ENCODE measurements around the gene SLAMF7.

SLAMF7 gene

DNA sequence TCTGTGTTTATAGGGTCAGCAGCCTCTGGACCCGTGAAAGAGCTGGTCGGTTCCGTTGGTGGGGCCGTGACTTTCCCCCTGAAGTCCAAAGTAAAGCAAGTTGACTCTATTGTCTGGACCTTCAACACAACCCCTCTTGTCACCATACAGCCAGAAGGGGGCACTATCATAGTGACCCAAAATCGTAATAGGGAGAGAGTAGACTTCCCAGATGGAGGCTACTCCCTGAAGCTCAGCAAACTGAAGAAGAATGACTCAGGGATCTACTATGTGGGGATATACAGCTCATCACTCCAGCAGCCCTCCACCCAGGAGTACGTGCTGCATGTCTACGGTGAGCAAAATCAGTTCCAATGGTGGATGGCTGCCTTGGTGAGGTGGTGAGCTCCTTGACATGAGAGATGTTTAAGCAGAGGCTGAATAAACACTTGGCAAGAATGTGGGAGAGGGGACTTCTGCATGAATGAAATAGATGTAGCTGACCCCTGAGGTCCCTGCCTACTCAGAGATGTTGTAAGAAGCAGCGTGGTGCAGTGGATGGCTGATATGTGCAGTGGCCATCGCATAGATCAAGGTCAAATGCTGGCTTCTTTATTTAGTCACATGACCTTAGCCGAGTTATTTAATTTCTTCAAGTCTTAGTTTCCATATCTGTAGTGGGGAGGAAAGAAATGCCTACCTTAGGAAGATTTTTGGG lies 9.3 kb downstream of the SLAMF7 start:
- Histone ChIP-seq H3K9me3 (ENCODE audit: insufficient read depth, low read depth, low read length) (no peaks in the 10 kb centered on the region), H3K4me1 (ENCODE audit: insufficient read depth, low read length) (peaks cover 10% of the 10 kb centered on the region), H3K27ac (ENCODE audit: low read depth, low read length) (no peak overlapping the region), H3K9ac (ENCODE audit: low read depth, low read length) (no peak overlapping the region), H3K4me3 (ENCODE audit: low read length) (no peak overlapping the region), H3K27me3 (ENCODE audit: insufficient read depth, low read length) (no peaks in the 10 kb centered on the region), H3K36me3 (ENCODE audit: insufficient read depth, low read length) (no peaks in the 10 kb centered on the region)
- WGBS, result 96% methylated on average over 10 of the region's 10 CpGs

DNA sequence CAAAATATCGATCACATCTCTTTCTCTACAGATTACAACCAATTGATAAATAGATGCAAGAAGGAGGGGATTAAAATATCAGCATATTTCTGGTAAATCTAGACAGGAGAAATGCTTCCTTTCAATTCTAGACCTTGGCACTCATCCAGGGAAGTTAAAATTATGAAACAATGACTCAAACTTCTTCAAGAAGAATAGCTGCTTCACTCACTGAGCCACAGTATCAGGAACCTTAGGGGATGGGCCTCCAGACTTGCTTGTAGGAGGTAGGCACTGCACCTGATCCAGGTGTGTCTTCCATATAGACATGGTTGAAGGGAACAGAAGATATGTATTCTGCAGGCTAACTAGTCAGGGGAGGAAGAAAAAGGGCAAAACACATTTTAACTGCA lies 9.8 kb downstream of the SLAMF7 start:
- Histone ChIP-seq H3K9ac (ENCODE audit: low read depth, low read length) (no peak overlapping the region), H3K27ac (ENCODE audit: low read depth, low read length) (no peak overlapping the region), H3K4me3 (ENCODE audit: low read length) (no peak overlapping the region), H3K27me3 (ENCODE audit: insufficient read depth, low read length) (no peaks in the 10 kb centered on the region), H3K36me3 (ENCODE audit: insufficient read depth, low read length) (no peaks in the 10 kb centered on the region), H3K4me1 (ENCODE audit: insufficient read depth, low read length) (peaks cover 10% of the 10 kb centered on the region), H3K9me3 (ENCODE audit: insufficient read depth, low read depth, low read length) (no peaks in the 10 kb centered on the region)
- WGBS, result no CpG with 5 or more reads among the region's 1 CpG

DNA sequence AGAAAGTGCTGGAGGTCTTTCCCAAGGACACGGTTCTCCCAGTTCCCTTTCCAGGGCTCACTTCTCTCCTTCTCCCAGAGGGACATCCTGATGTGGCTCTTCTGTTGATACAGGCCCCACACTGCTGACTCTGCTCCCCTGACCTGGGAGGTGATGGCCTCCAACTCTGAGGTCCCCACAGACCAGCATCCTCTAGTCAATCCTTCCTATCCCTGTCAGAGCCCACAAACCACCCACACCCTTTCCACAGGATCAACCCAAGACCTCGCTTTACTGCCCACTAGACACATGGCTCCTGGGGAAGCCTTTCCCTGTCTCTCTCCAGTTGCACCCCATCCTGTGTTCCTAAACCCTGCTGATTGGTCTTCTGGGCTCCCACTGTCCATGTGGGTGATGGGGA lies 11.6 kb downstream of the SLAMF7 start:
- H3K4me3 ChIP-seq (ENCODE audit: low read length), result no peak overlapping the region
- H3K27me3 ChIP-seq (ENCODE audit: insufficient read depth, low read length), result no peaks in the 10 kb centered on the region
- no peak overlapping the region for H3K27ac ChIP-seq (ENCODE audit: low read depth, low read length)
- H3K4me1 ChIP-seq (ENCODE audit: insufficient read depth, low read length), result peaks cover 6% of the 10 kb centered on the region
- H3K9ac ChIP-seq (ENCODE audit: low read depth, low read length), result no peak overlapping the region
- H3K9me3 ChIP-seq (ENCODE audit: insufficient read depth, low read depth, low read length), result no peaks in the 10 kb centered on the region
- no peaks in the 10 kb centered on the region for H3K36me3 ChIP-seq (ENCODE audit: insufficient read depth, low read length)
- WGBS, result 86% methylated on average over 2 of the region's 2 CpGs

DNA sequence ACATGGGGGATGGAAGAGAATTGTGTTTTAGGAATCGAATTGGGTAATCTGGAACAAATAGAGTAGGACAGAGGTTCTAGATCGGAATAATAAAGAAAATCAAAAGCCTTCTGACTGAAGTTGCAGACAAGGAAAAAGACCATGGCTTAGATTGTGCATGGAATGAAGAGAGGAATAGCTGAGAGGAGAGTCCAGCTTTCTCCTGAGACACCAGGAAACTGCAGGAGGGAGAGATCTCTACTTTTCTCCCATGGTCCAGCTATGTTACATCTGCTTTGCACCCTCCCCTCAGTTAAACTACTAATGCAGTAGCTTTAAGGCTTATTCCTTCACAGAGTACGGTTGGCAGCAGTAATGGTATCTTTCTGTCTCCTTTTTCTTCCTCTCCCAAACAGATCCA lies 13.4 kb downstream of the SLAMF7 start:
- H3K36me3 ChIP-seq (ENCODE audit: insufficient read depth, low read length), result no peaks in the 10 kb centered on the region
- no peak overlapping the region for H3K27ac ChIP-seq (ENCODE audit: low read depth, low read length)
- no peaks in the 10 kb centered on the region for H3K27me3 ChIP-seq (ENCODE audit: insufficient read depth, low read length)
- H3K4me3 ChIP-seq (ENCODE audit: low read length), result no peak overlapping the region
- 91% methylated on average over 3 of the region's 3 CpGs for WGBS
- no peaks in the 10 kb centered on the region; the same call in 1 of the 2 replicates for H3K4me1 ChIP-seq (ENCODE audit: insufficient read depth, low read length)
- H3K9me3 ChIP-seq (ENCODE audit: insufficient read depth, low read depth, low read length), result no peaks in the 10 kb centered on the region
- H3K9ac ChIP-seq (ENCODE audit: low read depth, low read length), result no peak overlapping the region

DNA sequence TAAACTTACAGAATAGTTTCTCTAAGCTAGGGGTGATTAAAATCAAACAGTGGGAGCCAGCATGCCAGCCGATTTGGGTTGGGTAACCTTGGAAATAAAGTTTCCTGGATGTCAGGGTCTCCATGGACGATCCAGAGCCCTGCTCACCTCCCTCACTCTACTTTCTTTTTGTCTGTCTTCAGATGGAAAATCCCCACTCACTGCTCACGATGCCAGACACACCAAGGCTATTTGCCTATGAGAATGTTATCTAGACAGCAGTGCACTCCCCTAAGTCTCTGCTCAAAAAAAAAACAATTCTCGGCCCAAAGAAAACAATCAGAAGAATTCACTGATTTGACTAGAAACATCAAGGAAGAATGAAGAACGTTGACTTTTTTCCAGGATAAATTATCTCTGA lies 13.9 kb downstream of the SLAMF7 start:
- Histone ChIP-seq H3K27me3 (ENCODE audit: insufficient read depth, low read length) (no peaks in the 10 kb centered on the region), H3K9ac (ENCODE audit: low read depth, low read length) (no peak overlapping the region), H3K9me3 (ENCODE audit: insufficient read depth, low read depth, low read length) (no peaks in the 10 kb centered on the region), H3K36me3 (ENCODE audit: insufficient read depth, low read length) (no peaks in the 10 kb centered on the region), H3K27ac (ENCODE audit: low read depth, low read length) (no peak overlapping the region), H3K4me1 (ENCODE audit: insufficient read depth, low read length) (no peaks in the 10 kb centered on the region), H3K4me3 (ENCODE audit: low read length) (no peak overlapping the region)
- 86% methylated on average over 5 of the region's 5 CpGs for WGBS

DNA sequence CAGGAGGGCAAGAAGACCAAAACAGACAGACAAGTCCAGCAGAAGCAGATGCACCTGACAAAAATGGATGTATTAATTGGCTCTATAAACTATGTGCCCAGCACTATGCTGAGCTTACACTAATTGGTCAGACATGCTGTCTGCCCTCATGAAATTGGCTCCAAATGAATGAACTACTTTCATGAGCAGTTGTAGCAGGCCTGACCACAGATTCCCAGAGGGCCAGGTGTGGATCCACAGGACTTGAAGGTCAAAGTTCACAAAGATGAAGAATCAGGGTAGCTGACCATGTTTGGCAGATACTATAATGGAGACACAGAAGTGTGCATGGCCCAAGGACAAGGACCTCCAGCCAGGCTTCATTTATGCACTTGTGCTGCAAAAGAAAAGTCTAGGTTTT lies 14.5 kb downstream of the SLAMF7 start:
- Histone ChIP-seq H3K4me1 (ENCODE audit: insufficient read depth, low read length) (no peaks in the 10 kb centered on the region), H3K27me3 (ENCODE audit: insufficient read depth, low read length) (no peaks in the 10 kb centered on the region), H3K4me3 (ENCODE audit: low read length) (no peak overlapping the region)

DNA sequence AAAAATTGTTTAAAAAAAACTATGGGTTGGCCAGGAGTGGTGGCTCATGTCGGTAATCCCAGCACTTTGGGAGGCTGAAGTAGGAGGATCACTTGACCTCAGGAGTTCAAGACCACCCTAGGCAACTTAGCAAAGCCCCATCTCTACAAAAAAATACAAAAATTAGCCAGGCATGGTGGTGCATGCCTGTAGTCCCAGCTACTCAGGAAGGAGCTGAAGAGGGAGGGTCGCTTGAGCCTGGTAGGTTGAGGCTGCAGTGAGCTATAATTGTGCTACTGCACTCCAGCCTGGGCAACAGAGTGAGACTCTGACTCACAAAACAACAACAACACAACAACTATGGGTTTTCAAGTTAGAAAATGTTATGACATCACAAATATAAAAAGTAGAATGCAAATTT lies 16.4 kb downstream of the SLAMF7 start:
- no peaks in the 10 kb centered on the region for H3K9me3 ChIP-seq (ENCODE audit: insufficient read depth, low read depth, low read length)
- 96% methylated on average over 2 of the region's 2 CpGs for WGBS

More for the DNA sequence above, 14.5 kb downstream of the SLAMF7 start:
- H3K36me3 ChIP-seq (ENCODE audit: insufficient read depth, low read length), result no peaks in the 10 kb centered on the region
- no peak overlapping the region for H3K27ac ChIP-seq (ENCODE audit: low read depth, low read length)
- no peak overlapping the region for H3K9ac ChIP-seq (ENCODE audit: low read depth, low read length)
- H3K9me3 ChIP-seq (ENCODE audit: insufficient read depth, low read depth, low read length), result no peaks in the 10 kb centered on the region

DNA sequence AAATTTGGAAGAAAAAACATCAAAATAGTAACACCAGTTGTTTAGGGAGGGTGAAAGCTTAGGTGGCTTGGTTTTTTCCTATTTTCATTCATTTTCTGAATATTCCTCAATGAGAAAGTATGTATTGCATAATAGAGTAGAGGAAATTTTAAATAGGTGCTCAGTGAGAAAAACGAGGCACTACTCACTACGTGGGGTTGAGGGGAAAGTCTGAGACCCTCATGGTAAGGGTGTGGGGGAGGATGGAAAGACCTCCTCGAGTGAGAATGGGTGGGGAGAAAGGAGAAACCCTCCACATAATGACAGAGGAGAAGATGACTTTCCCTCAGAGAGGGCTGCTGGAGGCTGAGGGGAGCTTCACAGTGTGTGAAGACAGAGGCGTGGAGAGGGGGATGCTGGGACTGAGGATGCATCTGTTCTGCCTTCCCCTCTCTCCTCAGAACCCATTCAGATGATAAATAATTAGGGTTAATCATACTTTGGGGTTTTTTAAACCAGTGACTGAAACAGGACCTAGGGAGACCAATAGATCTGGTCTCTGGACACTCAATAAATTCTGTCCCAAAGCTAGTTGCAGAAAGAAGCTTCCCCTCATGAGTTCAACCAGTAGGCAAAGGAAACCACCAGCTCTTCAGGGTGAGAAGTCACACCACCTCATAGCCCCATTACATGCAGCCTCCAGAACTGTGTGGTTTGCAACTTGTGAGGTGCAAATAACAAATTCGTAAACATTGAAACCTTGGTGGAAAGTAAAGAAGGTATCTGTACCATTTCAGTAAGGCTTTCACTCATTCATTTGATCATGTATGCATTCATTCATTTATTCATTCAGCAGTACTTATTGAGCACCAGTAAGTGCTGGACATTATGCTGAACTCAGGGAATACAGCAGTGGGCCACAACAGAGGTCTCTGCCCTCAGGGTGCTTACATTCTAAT lies 17.1 kb downstream of the SLAMF7 start:
- WGBS, result 89% methylated on average over 5 of the region's 5 CpGs
- H3K36me3 ChIP-seq (ENCODE audit: insufficient read depth, low read length), result no peaks in the 10 kb centered on the region
- H3K27ac ChIP-seq (ENCODE audit: low read depth, low read length), result no peak overlapping the region
- no peaks in the 10 kb centered on the region for H3K9me3 ChIP-seq (ENCODE audit: insufficient read depth, low read depth, low read length)
- no peak overlapping the region for H3K4me3 ChIP-seq (ENCODE audit: low read length)
- no peaks in the 10 kb centered on the region for H3K4me1 ChIP-seq (ENCODE audit: insufficient read depth, low read length)
- no peaks in the 10 kb centered on the region for H3K27me3 ChIP-seq (ENCODE audit: insufficient read depth, low read length)
- H3K9ac ChIP-seq (ENCODE audit: low read depth, low read length), result no peak overlapping the region

More for the DNA sequence above, 16.4 kb downstream of the SLAMF7 start:
- Histone ChIP-seq H3K27ac (ENCODE audit: low read depth, low read length) (no peak overlapping the region), H3K4me3 (ENCODE audit: low read length) (no peak overlapping the region), H3K9ac (ENCODE audit: low read depth, low read length) (no peak overlapping the region), H3K36me3 (ENCODE audit: insufficient read depth, low read length) (no peaks in the 10 kb centered on the region), H3K4me1 (ENCODE audit: insufficient read depth, low read length) (no peaks in the 10 kb centered on the region), H3K27me3 (ENCODE audit: insufficient read depth, low read length) (no peaks in the 10 kb centered on the region)

DNA sequence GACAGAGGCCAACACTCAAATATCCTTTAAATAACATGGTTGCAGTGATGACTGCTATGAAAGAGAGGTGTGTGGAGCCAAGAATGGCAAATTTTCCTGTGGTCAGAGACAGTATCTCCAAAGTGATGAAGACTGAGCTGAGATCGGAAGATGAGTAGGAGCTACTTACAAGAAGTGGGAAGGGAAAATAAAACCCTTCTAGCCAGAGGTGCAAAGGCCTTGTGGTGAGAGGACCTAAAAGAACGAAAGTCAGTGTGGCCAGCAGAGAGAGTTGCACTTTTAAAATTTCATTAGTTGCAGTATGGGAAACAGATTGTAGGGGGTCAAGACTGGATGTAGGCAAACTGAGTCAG lies 17.8 kb downstream of the SLAMF7 start:
- Histone ChIP-seq H3K4me3 (ENCODE audit: low read length) (no peak overlapping the region), H3K27ac (ENCODE audit: low read depth, low read length) (no peak overlapping the region), H3K9me3 (ENCODE audit: insufficient read depth, low read depth, low read length) (no peaks in the 10 kb centered on the region), H3K9ac (ENCODE audit: low read depth, low read length) (no peak overlapping the region), H3K36me3 (ENCODE audit: insufficient read depth, low read length) (no peaks in the 10 kb centered on the region), H3K27me3 (ENCODE audit: insufficient read depth, low read length) (no peaks in the 10 kb centered on the region), H3K4me1 (ENCODE audit: insufficient read depth, low read length) (no peaks in the 10 kb centered on the region)
- 94% methylated on average over 2 of the region's 2 CpGs for WGBS

DNA sequence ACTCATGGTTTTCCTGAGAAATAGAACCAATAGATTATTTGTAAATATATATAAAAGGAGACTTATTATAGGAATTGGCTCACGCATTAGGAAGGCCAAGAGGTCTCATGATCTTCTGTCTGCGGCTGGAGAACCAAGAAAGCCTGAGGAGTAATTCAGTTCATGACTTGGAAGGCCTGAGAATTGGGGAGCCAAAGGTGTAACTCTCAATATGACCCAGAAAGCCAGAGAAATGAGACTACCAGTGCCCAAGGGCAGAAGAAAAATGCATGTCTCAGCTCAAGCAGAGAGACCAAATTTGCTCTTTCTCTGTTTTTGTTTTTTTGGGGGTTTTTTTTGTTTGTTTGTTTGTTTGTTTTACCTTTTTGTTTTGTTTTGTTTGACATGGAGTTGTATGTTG lies 19.5 kb downstream of the SLAMF7 start:
- Histone ChIP-seq H3K27me3 (ENCODE audit: insufficient read depth, low read length) (no peaks in the 10 kb centered on the region), H3K9me3 (ENCODE audit: insufficient read depth, low read depth, low read length) (no peaks in the 10 kb centered on the region), H3K4me1 (ENCODE audit: insufficient read depth, low read length) (no peaks in the 10 kb centered on the region), H3K36me3 (ENCODE audit: insufficient read depth, low read length) (no peaks in the 10 kb centered on the region), H3K9ac (ENCODE audit: low read depth, low read length) (no peak overlapping the region), H3K4me3 (ENCODE audit: low read length) (no peak overlapping the region), H3K27ac (ENCODE audit: low read depth, low read length) (no peak overlapping the region)
- whole genome bisulfite sequencing, result 97% methylated on average over 2 of the region's 2 CpGs

DNA sequence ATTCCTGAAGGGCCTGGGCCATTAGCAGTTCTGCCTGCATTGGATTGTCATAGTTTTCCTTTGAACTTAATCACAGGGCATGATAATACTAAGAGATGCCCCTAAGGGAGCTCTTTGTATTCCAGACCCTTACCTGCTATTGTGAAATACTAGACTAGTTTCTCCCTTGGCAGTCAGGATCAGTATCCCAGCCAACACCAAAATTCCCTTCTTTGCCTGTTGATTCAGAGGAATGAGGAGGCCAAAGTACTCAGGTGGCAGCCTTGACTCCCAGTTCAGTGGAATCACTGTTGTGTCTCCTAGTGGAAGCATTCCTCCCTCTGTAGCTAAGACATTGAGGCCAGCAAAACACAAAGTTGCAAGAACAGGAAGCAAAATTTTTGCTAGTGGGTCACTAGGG lies 20.7 kb downstream of the SLAMF7 start:
- no peak overlapping the region for H3K27ac ChIP-seq (ENCODE audit: low read depth, low read length)
- H3K9me3 ChIP-seq (ENCODE audit: insufficient read depth, low read depth, low read length), result no peaks in the 10 kb centered on the region
- H3K9ac ChIP-seq (ENCODE audit: low read depth, low read length), result no peak overlapping the region
- no peaks in the 10 kb centered on the region for H3K36me3 ChIP-seq (ENCODE audit: insufficient read depth, low read length)
- no peak overlapping the region for H3K4me3 ChIP-seq (ENCODE audit: low read length)
- no peaks in the 10 kb centered on the region for H3K27me3 ChIP-seq (ENCODE audit: insufficient read depth, low read length)
- no peaks in the 10 kb centered on the region for H3K4me1 ChIP-seq (ENCODE audit: insufficient read depth, low read length)

All from HUES64 (cell line).